ENCODE measurements around the gene CAPN13.
A peak's percentile ranks its signal among the peaks of the same experiment; 100 is the strongest.

CAPN13 gene

GRCh38 chr2:30684516-30684915, 122.7 kb downstream of the CAPN13 start:
- DNase-seq, result no peak

DNA sequence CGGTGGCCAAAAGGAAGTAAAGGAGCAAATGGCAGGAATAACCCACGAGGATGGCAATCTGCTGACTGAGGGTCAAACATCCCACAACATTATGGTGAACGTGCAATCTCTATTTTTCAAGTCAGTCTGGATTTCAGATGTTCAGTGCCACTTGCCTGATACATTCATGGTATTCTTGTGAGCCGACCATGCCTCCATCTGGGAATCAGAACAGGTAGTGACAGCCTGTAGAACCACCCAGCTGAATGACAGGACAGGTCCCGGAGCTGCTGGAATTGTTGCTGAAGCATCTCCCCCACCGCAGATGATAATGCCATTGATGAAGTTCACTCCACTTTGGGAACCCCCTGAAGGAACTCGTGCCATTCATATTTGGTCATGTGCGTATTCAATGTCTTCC, 123.2 kb downstream of the CAPN13 start:
- DNase-seq, result no peak

DNA sequence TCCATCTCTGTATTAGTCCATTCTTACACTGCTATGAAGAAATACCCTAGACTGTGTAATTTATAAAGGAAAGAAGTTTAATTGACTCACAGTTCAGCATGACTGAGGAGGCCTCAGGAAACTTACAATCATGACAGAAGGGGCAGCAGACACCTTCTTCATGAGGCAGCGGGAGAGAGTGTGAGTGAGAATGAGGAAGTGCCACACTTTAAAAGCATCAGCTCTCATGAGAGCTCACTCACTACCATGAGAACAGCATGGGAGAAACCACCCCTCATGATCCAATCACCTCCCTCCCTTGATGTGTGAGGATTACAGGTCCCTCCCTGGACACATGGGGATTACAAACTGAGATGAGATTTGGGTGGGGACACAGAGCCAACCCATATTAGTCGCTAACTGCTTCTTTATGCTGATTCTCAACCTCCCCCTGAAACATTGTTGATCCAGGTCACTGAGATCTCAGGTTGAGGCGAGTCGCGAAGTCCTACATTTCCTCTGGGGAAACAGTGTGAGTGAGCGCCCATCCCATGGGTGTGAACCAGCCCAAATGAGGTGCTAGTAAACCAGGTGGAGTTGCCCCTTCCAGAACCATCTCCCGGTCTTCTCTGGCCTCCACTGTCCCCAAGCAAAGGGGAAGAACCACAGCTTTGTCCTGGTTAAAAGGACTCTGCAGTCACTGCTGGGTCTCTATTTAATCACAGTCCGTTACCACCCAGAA, 123.8 kb downstream of the CAPN13 start:
- DNase-seq, result no peak

DNA sequence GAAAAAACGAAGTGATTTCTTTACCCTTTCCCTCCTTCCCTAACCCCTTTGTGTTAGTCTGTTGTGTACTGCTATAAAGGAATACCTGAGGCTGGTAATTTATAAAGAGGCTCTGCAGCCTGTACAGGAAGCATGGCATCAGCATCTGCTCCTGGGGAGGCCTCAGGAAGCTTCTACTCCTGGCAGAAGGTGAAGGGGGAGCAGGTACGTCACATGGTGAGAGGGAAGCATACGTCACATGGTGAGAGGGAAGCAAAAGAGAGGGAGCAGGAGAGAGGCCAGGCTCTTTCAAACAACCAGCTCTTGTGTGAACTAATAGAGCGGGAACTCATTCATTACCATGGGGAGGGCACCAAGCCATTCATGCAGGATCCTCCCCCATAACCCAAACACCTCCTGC, 126.2 kb downstream of the CAPN13 start:
- DNase-seq, result no peak

- DNase-seq, result no peak
Measured at GRCh38 chr2:30680121-30680520, 127.1 kb downstream of the CAPN13 start.

GRCh38 chr2:30679426-30680088, 127.7 kb downstream of the CAPN13 start:
- DNase-seq, result peak in 35 of 51 donors; percentile 8 to 78 (median 37)

DNA sequence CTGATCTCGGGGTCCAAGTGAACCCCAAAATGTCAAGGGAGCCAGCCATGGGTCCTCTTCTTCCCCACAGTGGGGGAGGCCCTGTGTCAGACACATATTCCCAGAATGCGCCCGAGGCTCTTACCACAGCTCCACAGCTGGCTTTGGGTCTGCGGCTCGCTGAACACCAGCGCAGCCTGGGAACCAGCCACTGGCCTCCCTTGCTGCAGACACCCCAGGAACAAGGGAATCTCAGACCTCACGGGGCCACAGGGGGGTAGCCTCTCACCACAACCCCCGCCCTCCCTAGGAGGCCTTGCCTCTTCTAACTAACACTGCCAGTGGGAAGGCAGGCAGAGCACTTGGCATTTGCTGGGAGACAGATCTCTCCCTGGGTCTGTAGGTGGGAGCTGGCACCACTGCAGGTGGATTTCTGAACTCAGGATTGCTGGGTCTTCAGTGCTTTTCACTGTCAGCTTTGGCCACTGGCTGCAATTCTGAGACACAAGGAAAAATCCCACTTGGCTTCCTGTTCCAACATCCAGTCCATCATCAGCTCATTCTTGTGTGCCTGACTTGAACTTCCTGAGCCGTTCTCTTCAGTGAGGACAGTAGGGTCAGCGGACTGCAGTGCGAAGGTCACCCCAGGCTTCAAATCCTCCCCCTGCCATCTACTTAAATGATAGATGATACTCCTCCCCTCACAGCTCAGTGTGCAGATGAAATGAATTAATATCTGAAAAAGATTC, 128.7 kb downstream of the CAPN13 start:
- no peak for DNase-seq

DNA sequence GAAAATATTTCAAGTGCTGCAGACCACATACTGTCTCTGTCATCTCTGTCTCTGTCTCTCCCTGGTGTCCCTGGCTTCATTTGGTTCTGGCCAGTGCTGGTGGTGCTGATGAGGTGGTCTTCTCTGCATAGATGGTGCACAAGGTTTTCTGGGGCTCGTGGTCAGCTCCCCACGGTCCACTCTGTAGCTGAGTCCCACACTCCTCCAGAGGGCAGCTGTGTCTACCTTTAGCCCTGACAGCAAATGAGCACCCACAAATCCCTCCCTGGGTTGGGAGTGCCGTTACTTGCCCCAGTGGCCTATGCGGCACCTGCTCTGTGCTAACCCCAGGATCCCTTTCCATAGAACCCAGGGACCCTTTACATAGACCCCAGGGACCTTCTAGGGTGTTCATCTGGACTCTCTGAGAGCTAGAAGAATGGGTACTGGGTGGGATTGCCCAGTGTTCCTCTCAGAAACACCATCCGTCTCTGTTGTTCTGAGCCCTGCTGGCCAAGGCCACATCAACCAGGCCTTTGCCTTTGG, 129.3 kb downstream of the CAPN13 start:
- no peak for DNase-seq

- no peak for DNase-seq
Measured at GRCh38 chr2:30677231-30677630, 130.0 kb downstream of the CAPN13 start.

DNA sequence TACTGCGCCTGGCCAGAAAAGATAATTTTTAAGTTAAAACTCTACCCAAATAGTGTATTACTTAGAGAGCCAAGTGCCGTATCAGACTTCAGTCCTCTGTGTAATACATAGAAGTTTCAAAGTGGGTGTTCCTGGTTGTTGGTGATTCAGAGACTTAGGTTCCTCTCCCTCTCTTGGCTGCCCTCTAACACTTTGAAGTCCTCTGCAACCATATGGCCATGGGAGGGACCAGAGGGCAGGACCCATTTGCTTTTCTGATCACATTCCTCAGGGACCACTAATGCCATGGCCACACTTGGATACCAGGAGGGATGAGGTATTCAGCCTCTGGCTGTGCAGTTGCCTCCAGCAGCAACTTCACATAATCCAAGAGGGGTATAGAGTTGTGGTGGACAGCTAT, 131.5 kb downstream of the CAPN13 start:
- DNase-seq, result no peak

GRCh38 chr2:30673127-30673526, 134.1 kb downstream of the CAPN13 start:
- DNase-seq, result no peak

Data from hypothalamus (tissue), 51 donors.